SU-DHL-6 (cell line): Measurements from ENCODE around the gene GDA.

Experiments used
- H2AFZ ChIP-seq: fragments of 200-600 bp; sonication (generic); 2 replicates; pipeline ENCODE4 v1.6.1; 2014; ENCODE audit warnings: low read depth, mild to moderate bottlenecking, moderate library complexity, mixed read lengths, antibody characterized with exemption, low read length; ENCODE audit not compliant: severe bottlenecking
- H3F3A ChIP-seq: fragments of 200-600 bp; shearing (Covaris generic); 2 replicates; pipeline ENCODE4 v1.6.0; 2016; ENCODE audit warnings: antibody characterized with exemption, mild to moderate bottlenecking; ENCODE audit not compliant: insufficient read depth
- H3K27ac ChIP-seq: fragments of 200-600 bp; sonication (generic); 2 replicates; pipeline ENCODE4 v1.5.1; 2016; ENCODE audit warnings: low read depth, mild to moderate bottlenecking, low read length, moderate library complexity, mixed read lengths
- H3K27me3 ChIP-seq: fragments of 200-600 bp; sonication (generic), shearing (Covaris generic); 2 replicates; pipeline ENCODE4 v1.6.0; 2014; ENCODE audit warnings: mild to moderate bottlenecking, low read length
- H3K36me3 ChIP-seq: fragments of 200-600 bp; sonication (generic); 2 replicates; pipeline ENCODE4 v1.6.1; 2014; ENCODE audit warnings: mild to moderate bottlenecking, low read length, mixed read lengths
- H3K4me2 ChIP-seq: fragments of 300-600, 200-600 bp; shearing (Covaris generic), sonication (generic); 2 replicates; pipeline ENCODE4 v1.6.0; 2014; ENCODE audit warnings: low read length, low read depth, mild to moderate bottlenecking; ENCODE audit not compliant: poor library complexity, severe bottlenecking
- H3K4me3 ChIP-seq: fragments of 200-600 bp; sonication (generic); 2 replicates; pipeline ENCODE4 v1.5.1; 2014; ENCODE audit warnings: antibody characterized with exemption, low read length, mild to moderate bottlenecking, mixed read lengths; ENCODE audit not compliant: insufficient read depth, poor library complexity, severe bottlenecking
- H3K79me2 ChIP-seq: fragments of 200-600 bp; sonication (generic); 2 replicates; pipeline ENCODE4 v1.6.1; 2014; ENCODE audit warnings: mild to moderate bottlenecking, low read length, moderate library complexity; ENCODE audit not compliant: insufficient read depth
- H3K9ac ChIP-seq: fragments of 200-600 bp; sonication (generic); 2 replicates; pipeline ENCODE4 v1.7.0; 2014; ENCODE audit warnings: mild to moderate bottlenecking, low read length
- H3K9me2 ChIP-seq: fragments of 200-600 bp; sonication (generic); replicated peaks from 2 replicates; pipeline ENCODE4 v1.6.1; 2014; ENCODE audit warnings: low read length; ENCODE audit not compliant: insufficient read depth
- H3K9me3 ChIP-seq: fragments of 200-600 bp; sonication (generic); 2 replicates; pipeline ENCODE4 v1.6.1; 2014; ENCODE audit warnings: low read length, mixed read lengths; ENCODE audit not compliant: insufficient read depth
- H4K20me1 ChIP-seq: fragments of 200-600 bp; sonication (generic); 2 replicates; pipeline ENCODE4 v1.6.1; 2014; ENCODE audit warnings: low read depth, mild to moderate bottlenecking, antibody characterized with exemption, low read length, moderate library complexity, mixed read lengths
- EZH2phosphoT487 ChIP-seq: fragments of 200-600 bp; sonication (generic), shearing (Covaris generic); conservative IDR thresholded peaks from 2 replicates; pipeline ENCODE4 v1.6.1; 2018; ENCODE audit warnings: mild to moderate bottlenecking, antibody characterized with exemption, low read length, moderate library complexity, mixed read lengths
- TF ChIP-seq, protein P1 (sequence below): fragments of 200-600 bp; sonication (generic); IDR thresholded peaks from one replicate; pipeline ENCODE4 v1.5.1; 2017; ENCODE audit warnings: antibody characterized with exemption, mild to moderate bottlenecking, low read length, moderate library complexity; ENCODE audit not compliant: insufficient read depth, poor library complexity, severe bottlenecking

The GDA gene

DNA sequence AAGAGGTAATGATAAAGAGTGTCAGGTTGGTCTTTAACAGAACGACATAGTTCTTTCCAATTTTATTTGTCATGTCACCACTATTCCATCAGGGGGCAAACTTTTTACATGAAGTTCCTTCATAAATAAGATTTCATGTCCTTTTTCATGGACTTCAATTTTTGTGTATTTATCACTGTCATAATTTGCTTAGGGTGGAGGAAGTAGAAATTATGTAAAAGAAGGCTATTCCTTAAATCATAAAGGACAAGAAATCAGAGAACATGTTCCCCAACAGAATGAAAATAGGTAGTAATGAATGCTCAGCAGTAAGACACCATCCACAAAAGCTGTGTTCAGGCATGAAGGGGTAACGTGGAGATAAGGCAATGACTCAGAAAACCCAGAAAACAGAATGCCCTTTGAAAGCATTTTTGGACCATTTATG, 143.0 kb downstream of the GDA start:
- H3K36me3 ChIP-seq: no peaks in the 10 kb centered on the region
- no peaks in the 10 kb centered on the region for H4K20me1 ChIP-seq
- no peaks in the 10 kb centered on the region for H3K9me3 ChIP-seq
- no peak overlapping the region for H3K4me2 ChIP-seq
- no peak overlapping the region for H3K27ac ChIP-seq
- H3K79me2 ChIP-seq: no peaks in the 10 kb centered on the region
- H3K9me2 ChIP-seq: no peaks in the 10 kb centered on the region
- TF ChIP-seq, protein P1, sequence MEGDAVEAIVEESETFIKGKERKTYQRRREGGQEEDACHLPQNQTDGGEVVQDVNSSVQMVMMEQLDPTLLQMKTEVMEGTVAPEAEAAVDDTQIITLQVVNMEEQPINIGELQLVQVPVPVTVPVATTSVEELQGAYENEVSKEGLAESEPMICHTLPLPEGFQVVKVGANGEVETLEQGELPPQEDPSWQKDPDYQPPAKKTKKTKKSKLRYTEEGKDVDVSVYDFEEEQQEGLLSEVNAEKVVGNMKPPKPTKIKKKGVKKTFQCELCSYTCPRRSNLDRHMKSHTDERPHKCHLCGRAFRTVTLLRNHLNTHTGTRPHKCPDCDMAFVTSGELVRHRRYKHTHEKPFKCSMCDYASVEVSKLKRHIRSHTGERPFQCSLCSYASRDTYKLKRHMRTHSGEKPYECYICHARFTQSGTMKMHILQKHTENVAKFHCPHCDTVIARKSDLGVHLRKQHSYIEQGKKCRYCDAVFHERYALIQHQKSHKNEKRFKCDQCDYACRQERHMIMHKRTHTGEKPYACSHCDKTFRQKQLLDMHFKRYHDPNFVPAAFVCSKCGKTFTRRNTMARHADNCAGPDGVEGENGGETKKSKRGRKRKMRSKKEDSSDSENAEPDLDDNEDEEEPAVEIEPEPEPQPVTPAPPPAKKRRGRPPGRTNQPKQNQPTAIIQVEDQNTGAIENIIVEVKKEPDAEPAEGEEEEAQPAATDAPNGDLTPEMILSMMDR: no peak
- no peak for TF ChIP-seq EZH2phosphoT487
- no peak overlapping the region for H3K9ac ChIP-seq
- H3F3A ChIP-seq: no peaks in the 10 kb centered on the region
- H3K27me3 ChIP-seq: no peaks in the 10 kb centered on the region
- no peak overlapping the region for H3K4me3 ChIP-seq
- H2AFZ ChIP-seq: no peak overlapping the region

DNA sequence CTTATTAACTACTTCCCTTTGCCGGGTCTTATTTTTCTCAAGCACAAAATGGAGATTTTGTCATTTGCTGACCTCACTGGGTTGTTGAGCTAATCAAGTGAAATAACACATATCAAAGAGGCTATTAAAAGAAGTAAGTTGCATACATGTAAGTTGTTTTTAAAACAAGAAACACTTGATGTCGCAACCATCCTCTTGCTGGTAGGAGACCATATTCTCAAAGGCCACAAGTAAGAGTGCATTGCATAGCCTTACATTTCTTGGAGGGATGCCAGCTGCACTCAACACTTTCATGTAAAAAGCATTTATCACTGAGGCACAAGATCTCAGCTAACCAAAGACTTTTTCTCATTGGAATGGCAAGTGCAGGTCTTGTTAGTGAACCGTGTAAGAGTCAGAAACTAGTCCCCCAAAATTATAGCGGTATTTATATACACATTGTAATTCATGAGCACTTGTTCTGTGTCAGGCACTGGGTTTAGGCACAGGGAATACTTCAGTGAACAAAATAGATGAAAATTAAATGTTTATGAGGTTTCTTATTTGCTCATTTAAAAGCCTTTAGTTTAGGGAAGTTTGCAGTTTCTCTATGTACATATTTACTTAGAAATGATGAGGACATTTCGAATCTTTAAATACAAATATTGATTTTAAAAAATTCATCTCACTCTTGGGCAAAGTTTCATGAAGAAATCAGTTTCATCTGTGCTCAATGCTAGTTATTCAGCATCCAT, 143.8 kb downstream of the GDA start:
- H4K20me1 ChIP-seq: no peaks in the 10 kb centered on the region
- H3K79me2 ChIP-seq: no peaks in the 10 kb centered on the region
- H3K9ac ChIP-seq: no peak overlapping the region
- H3K9me2 ChIP-seq: no peaks in the 10 kb centered on the region
- no peaks in the 10 kb centered on the region for H3K36me3 ChIP-seq
- H3K9me3 ChIP-seq: no peaks in the 10 kb centered on the region
- no peak overlapping the region for H3K4me3 ChIP-seq
- no peaks in the 10 kb centered on the region for H3K27me3 ChIP-seq
- no peak overlapping the region for H3K27ac ChIP-seq
- TF ChIP-seq, protein P1: no peak
- no peak for TF ChIP-seq EZH2phosphoT487
- H2AFZ ChIP-seq: no peak overlapping the region
- no peaks in the 10 kb centered on the region for H3F3A ChIP-seq
- H3K4me2 ChIP-seq: no peak overlapping the region

DNA sequence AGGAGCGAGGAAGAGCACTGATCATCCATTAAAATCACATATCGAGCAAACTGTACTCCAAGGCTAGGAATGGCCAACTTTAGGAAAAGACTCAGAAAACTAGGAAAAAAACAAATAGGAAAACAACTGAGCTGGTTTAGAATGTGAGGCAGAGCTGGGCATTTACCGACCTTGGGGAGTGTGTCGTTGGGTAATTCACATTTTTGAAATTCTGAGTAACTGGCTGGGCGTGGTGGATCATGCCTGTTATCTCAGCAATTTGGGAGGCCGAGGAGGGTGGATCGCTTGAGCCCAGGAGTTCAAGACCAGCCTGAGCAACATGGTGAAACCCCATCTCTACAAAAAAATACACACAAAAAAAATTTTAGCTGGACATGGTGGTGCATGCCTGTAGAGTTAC, 145.7 kb downstream of the GDA start:
- H3K36me3 ChIP-seq: no peaks in the 10 kb centered on the region
- no peaks in the 10 kb centered on the region for H3F3A ChIP-seq
- no peak overlapping the region for H3K27ac ChIP-seq
- no peaks in the 10 kb centered on the region for H3K27me3 ChIP-seq
- H3K9ac ChIP-seq: no peak overlapping the region
- H3K4me3 ChIP-seq: no peak overlapping the region
- no peak overlapping the region for H3K4me2 ChIP-seq
- no peaks in the 10 kb centered on the region for H3K9me3 ChIP-seq
- H4K20me1 ChIP-seq: no peaks in the 10 kb centered on the region
- H3K79me2 ChIP-seq: no peaks in the 10 kb centered on the region
- TF ChIP-seq EZH2phosphoT487: no peak
- TF ChIP-seq, protein P1: no peak
- no peaks in the 10 kb centered on the region for H3K9me2 ChIP-seq
- no peak overlapping the region for H2AFZ ChIP-seq
